ENCODE data around the gene RNF181.
A peak's percentile ranks its signal among the peaks of the same experiment; 100 is the strongest.
"Not testable (repeated sequence)": the region's sequence is repeated elsewhere in the genome, so short reads cannot be mapped to it uniquely, and the experiment has no call there.

Gene RNF181

GRCh38 chr2:85577386-85578242 is 17.9 kb upstream of the RNF181 start, which contains the start of gene VAMP8:
VAMP8 (plus strand) TSS chr2:85577586; CDS start chr2:85577647, 61 bp downstream.
- peak; percentile 47 to 48 for DNase-seq (ENCODE audit: low read depth in 2 of 2)

GRCh38 chr2:85578243-85579180 is 17.0 kb upstream of the RNF181 start:
- DNase-seq (ENCODE audit: low read depth in 2 of 2): no peak

- DNase-seq (ENCODE audit: low read depth in 2 of 2): no peak
Observed at GRCh38 chr2:85579266-85579935, 16.1 kb upstream of the RNF181 start.

GRCh38 chr2:85580206-85580605 is 15.3 kb upstream of the RNF181 start:
- no peak for DNase-seq (ENCODE audit: low read depth in 2 of 2)

- no peak for DNase-seq (ENCODE audit: low read depth in 2 of 2)
Observed at GRCh38 chr2:85582492-85582891, 13.1 kb upstream of the RNF181 start.

- DNase-seq (ENCODE audit: low read depth in 2 of 2): no peak
Observed at GRCh38 chr2:85583667-85584353, 11.7 kb upstream of the RNF181 start.

GRCh38 chr2:85584354-85584856 is 11.1 kb upstream of the RNF181 start, which contains the start of gene VAMP5:
VAMP5 (plus strand) TSS chr2:85584431; CDS start chr2:85584491, 60 bp downstream.
- no peak for DNase-seq (ENCODE audit: low read depth in 2 of 2)

- no peak for DNase-seq (ENCODE audit: low read depth in 2 of 2)
Observed at GRCh38 chr2:85584857-85585780, 10.4 kb upstream of the RNF181 start.

GRCh38 chr2:85585781-85586105 is 9.8 kb upstream of the RNF181 start:
- no peak for DNase-seq (ENCODE audit: low read depth in 2 of 2)

- no peak for DNase-seq (ENCODE audit: low read depth in 2 of 2)
Observed at GRCh38 chr2:85588236-85588635, 7.3 kb upstream of the RNF181 start.

GRCh38 chr2:85588645-85589044 is 6.9 kb upstream of the RNF181 start:
- no peak for DNase-seq (ENCODE audit: low read depth in 2 of 2)

- no peak for DNase-seq (ENCODE audit: low read depth in 2 of 2)
Observed at GRCh38 chr2:85589181-85589580, 6.4 kb upstream of the RNF181 start.

- DNase-seq (ENCODE audit: low read depth in 2 of 2): no peak
Observed at GRCh38 chr2:85589982-85590791, 5.4 kb upstream of the RNF181 start.

GRCh38 chr2:85590950-85591349 is 4.6 kb upstream of the RNF181 start:
- DNase-seq (ENCODE audit: low read depth in 2 of 2): no peak

- DNase-seq (ENCODE audit: low read depth in 2 of 2): no peak
Observed at GRCh38 chr2:85591563-85591962, 4.0 kb upstream of the RNF181 start.

GRCh38 chr2:85592299-85592698 is 3.2 kb upstream of the RNF181 start:
- DNase-seq (ENCODE audit: low read depth in 2 of 2): not testable (repeated sequence)

- no peak for DNase-seq (ENCODE audit: low read depth in 2 of 2)
Observed at GRCh38 chr2:85593023-85593422, 2.5 kb upstream of the RNF181 start.

GRCh38 chr2:85594715-85595300 is 737 bp upstream of the RNF181 start:
- DNase-seq (ENCODE audit: low read depth in 2 of 2): no peak

GRCh38 chr2:85596026-85596333 is 435 bp downstream of the RNF181 start:
- DNase-seq (ENCODE audit: low read depth in 2 of 2): no peak

Data from stimulated activated CD8-positive, alpha-beta memory T cell treated with anti-CD3 and anti-CD28 coated beads, Interleukin-15, amount 100 ng/mL, for 48 hours (primary cell).